H7 (cell line): ENCODE results near the gene FBXL7. TPM values are rescaled to one million over a fixed set of nuclear protein-coding genes. Genes with fewer than 3 reads are reported as not detected.

ENCODE experiments used
- DNase-seq: peaks from one replicate; pipeline ENCODE4 v3.0.0; 2012
- H3K27me3 ChIP-seq: 2 replicates; pipeline ENCODE4 v1.6.0; 2011; ENCODE audit warnings: mild to moderate bottlenecking, low read length; ENCODE audit not compliant: control insufficient read depth, insufficient read depth
- H3K36me3 ChIP-seq: replicated peaks from 2 replicates; pipeline ENCODE4 v1.5.1; 2011; ENCODE audit warnings: low read length; ENCODE audit not compliant: control insufficient read depth, insufficient read depth
- H3K4me3 ChIP-seq: 2 replicates; pipeline ENCODE4 v1.5.1; 2011; ENCODE audit warnings: low read depth, mild to moderate bottlenecking, control low read depth, low read length, moderate library complexity; ENCODE audit not compliant: insufficient read depth
- total RNA-seq: library from RNA; depleted of rRNA; stranded (reverse); fragments of >200 nt; shearing (Covaris generic); gene quantifications from 2 replicates; pipeline ENCODE4 v1.2.3, GENCODE V29; 2014

The FBXL7 gene
- total RNA-seq, 1 experiment from 2014 or later: 7.5 TPM

GRCh38 chr5:15643731-15644130, 143.8 kb downstream of the FBXL7 start:
- no peak for DNase-seq
- H3K36me3 ChIP-seq: no peaks in the 10 kb centered on the region
- H3K27me3 ChIP-seq: no peaks in the 10 kb centered on the region
- no peak overlapping the region for H3K4me3 ChIP-seq

GRCh38 chr5:15645381-15646160, 145.6 kb downstream of the FBXL7 start:
- H3K27me3 ChIP-seq: no peaks in the 10 kb centered on the region
- H3K36me3 ChIP-seq: no peaks in the 10 kb centered on the region
- peak; percentile 5 for DNase-seq
- H3K4me3 ChIP-seq: no peak overlapping the region

- H3K36me3 ChIP-seq: no peaks in the 10 kb centered on the region
- H3K27me3 ChIP-seq: no peaks in the 10 kb centered on the region
- no peak overlapping the region for H3K4me3 ChIP-seq
- no peak for DNase-seq
Observed at GRCh38 chr5:15646371-15646770, 146.4 kb downstream of the FBXL7 start.

DNA sequence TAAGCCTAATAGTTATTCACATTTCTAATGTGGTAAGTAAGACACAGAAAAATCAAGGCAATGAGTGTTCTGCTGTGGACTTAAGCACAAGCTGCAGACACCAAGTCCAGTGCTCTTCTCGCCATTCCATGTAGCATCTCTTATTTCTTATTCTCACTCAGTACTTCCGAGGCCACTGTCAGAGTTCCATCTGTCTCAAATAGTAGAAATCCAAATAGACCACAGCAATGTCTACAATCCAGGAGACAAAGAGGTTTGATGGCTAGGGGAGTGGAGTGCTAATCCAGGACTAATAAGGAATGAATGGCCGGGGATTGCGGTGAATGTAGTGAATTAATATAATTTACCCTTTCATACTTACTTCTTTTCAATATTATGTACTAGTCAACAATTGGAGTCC, 147.3 kb downstream of the FBXL7 start:
- H3K27me3 ChIP-seq: no peaks in the 10 kb centered on the region
- H3K36me3 ChIP-seq: no peaks in the 10 kb centered on the region
- no peak overlapping the region for H3K4me3 ChIP-seq
- DNase-seq: no peak

GRCh38 chr5:15650266-15650665, 150.3 kb downstream of the FBXL7 start:
- DNase-seq: no peak
- Histone ChIP-seq H3K4me3 (no peak overlapping the region), H3K36me3 (no peaks in the 10 kb centered on the region), H3K27me3 (no peaks in the 10 kb centered on the region)

DNA sequence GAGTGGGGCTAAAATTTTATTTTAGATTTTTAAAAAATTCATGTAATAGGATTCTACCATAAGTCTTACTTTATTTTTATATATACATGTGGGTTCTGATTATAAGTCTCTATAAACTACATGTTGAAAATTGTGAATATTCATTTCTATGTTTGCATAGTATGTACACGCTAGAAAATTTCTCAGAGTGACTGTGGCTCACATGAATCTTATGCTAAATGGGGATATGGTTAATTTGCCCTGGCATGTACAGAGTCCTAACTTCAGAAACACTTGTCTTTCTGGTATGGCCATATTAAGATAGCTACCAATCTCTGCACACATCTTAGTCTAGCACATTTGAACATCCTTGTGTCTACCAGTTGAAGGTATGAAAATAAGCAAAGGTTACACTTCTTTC, 154.8 kb downstream of the FBXL7 start:
- DNase-seq: no peak
- Histone ChIP-seq H3K4me3 (no peak overlapping the region), H3K36me3 (no peaks in the 10 kb centered on the region), H3K27me3 (no peaks in the 10 kb centered on the region)

- Histone ChIP-seq H3K27me3 (no peaks in the 10 kb centered on the region), H3K4me3 (no peak overlapping the region), H3K36me3 (no peaks in the 10 kb centered on the region)
- DNase-seq: no peak
Observed at GRCh38 chr5:15655683-15656082, 155.7 kb downstream of the FBXL7 start.

DNA sequence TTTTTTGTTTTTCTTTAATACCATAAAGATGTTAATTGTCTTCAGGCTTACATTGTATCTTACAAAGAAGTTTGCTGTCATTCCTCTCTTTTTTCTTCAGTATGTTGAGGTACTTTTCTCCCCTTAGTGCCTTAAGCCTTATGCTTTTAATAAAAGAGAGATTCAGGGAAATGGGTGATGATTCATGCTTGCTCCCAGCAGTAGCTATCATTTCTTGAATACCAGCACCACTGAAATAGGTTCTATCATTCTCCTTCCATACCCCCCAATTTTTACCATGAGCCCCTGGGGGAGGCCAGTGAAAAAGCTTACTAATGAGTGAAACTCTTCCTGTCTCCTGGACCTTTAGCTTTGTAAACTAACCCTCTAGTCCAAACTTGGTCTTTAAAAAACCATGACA, 165.0 kb downstream of the FBXL7 start:
- no peak for DNase-seq
- H3K27me3 ChIP-seq: no peaks in the 10 kb centered on the region

GRCh38 chr5:15669826-15670225, 169.8 kb downstream of the FBXL7 start:
- DNase-seq: no peak
- no peaks in the 10 kb centered on the region for H3K36me3 ChIP-seq
- no peaks in the 10 kb centered on the region for H3K27me3 ChIP-seq
- no peak overlapping the region for H3K4me3 ChIP-seq

More for the DNA sequence above, 165.0 kb downstream of the FBXL7 start:
- no peaks in the 10 kb centered on the region for H3K36me3 ChIP-seq
- H3K4me3 ChIP-seq: no peak overlapping the region

- H3K27me3 ChIP-seq: no peaks in the 10 kb centered on the region
Observed at GRCh38 chr5:15674716-15675115, 174.7 kb downstream of the FBXL7 start.

DNA sequence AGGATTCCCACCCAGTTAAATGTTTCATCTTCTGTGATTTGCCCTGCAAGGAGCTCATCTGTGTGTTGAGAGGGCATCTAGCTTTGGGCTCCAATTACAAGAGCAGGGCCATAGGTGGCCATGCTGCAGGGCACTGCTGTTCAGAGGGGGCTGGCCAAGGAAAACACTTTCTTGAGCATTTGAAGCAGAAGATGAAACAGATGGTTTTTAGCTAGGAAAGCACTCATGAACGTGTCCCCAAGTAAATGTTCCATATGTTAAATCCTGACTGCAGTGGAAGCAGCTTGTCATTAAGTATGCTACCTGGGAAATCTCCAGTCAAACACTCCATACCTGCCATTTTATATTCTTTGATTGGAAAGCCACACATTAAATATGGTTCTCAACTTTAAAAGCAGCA, 176.6 kb downstream of the FBXL7 start:
- no peak for DNase-seq
- Histone ChIP-seq H3K4me3 (no peak overlapping the region), H3K27me3 (no peaks in the 10 kb centered on the region), H3K36me3 (no peaks in the 10 kb centered on the region)

More at GRCh38 chr5:15674716-15675115, 174.7 kb downstream of the FBXL7 start:
- no peaks in the 10 kb centered on the region for H3K36me3 ChIP-seq
- H3K4me3 ChIP-seq: no peak overlapping the region
- DNase-seq: no peak

DNA sequence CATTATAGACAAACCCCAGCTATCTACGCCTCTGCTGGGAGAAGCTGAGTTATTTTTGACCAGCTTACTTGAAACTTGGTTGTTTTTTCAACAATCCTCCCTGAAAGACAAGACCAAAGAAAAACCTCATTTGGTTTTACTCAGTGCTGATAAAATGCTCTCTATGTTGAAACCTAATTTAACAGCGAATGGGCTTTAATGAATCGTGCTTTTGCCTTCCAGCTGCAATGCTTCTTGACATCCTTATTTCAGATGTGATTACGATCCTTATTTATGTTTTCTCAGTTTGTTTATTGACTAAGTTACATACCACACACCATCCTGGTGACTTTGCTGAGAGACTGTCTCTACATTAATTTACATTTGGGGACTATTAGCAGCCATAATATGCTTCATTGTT, 179.2 kb downstream of the FBXL7 start:
- DNase-seq: no peak
- Histone ChIP-seq H3K4me3 (no peak overlapping the region), H3K36me3 (no peaks in the 10 kb centered on the region), H3K27me3 (no peaks in the 10 kb centered on the region)

- Histone ChIP-seq H3K36me3 (no peaks in the 10 kb centered on the region), H3K4me3 (no peak overlapping the region), H3K27me3 (no peaks in the 10 kb centered on the region)
- DNase-seq: no peak
Observed at GRCh38 chr5:15680455-15680854, 180.5 kb downstream of the FBXL7 start.

DNA sequence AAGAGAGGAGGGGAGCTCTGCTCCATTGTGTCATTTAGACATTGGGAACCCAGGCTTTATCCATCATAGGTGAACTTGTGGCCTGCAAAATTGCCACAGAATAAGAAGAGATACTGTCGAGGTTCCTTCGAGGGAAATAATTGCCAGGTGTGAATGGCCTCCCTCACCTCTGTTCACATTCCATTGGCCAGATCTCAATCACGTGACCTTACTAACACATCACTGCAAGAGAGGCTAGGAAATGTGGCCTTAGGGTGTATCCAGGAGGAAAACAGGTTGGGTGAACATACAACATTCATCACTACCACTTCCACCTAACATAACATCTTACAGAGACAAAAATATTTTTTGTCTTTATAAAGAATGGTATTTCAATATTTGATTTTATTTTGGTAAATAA, 182.1 kb downstream of the FBXL7 start:
- no peaks in the 10 kb centered on the region for H3K36me3 ChIP-seq
- no peaks in the 10 kb centered on the region for H3K27me3 ChIP-seq
- H3K4me3 ChIP-seq: no peak overlapping the region
- no peak for DNase-seq

GRCh38 chr5:15682566-15682965, 182.6 kb downstream of the FBXL7 start:
- DNase-seq: no peak
- no peaks in the 10 kb centered on the region for H3K27me3 ChIP-seq
- H3K4me3 ChIP-seq: no peak overlapping the region

GRCh38 chr5:15683332-15683731, 183.4 kb downstream of the FBXL7 start:
- Histone ChIP-seq H3K36me3 (no peaks in the 10 kb centered on the region), H3K4me3 (no peak overlapping the region), H3K27me3 (no peaks in the 10 kb centered on the region)
- DNase-seq: peak; percentile 36

More at GRCh38 chr5:15682566-15682965, 182.6 kb downstream of the FBXL7 start:
- H3K36me3 ChIP-seq: no peaks in the 10 kb centered on the region
